Mammary epithelial cell (primary cell): ENCODE measurements around the gene KRT74.

Experiments
- CTCF ChIP-seq, 2 donors: IDR thresholded peaks in 1 of 2; conservative IDR thresholded peaks in 1 of 2; 2 replicates each; pipeline ENCODE4 v1.5.1; 2011 to 2012; ENCODE audit warnings: inconsistent platforms in 2 of 2, low read length in 2 of 2, mild to moderate bottlenecking in 2 of 2, control low read depth in 1 of 2, low read depth in 1 of 2; ENCODE audit not compliant: insufficient read depth in 1 of 2; ENCODE audit errors: extremely low read depth in 1 of 2
- EZH2 ChIP-seq: IDR thresholded peaks from 2 replicates; pipeline ENCODE4 v1.6.1; 2012; ENCODE audit warnings: low read length, inconsistent platforms, borderline replicate concordance

GRCh38 chr12:52590021-52590420 is 16.4 kb upstream of the KRT74 start:
- TF ChIP-seq CTCF (conservative IDR thresholded peaks at IDR 0.05 in 1 of 2, IDR thresholded peaks at IDR 0.05 in 1 of 2; ENCODE audit: extremely low read depth in 1 of 2, insufficient read depth in 1 of 2, low read depth in 1 of 2, low read length in 2 of 2) (no peak), EZH2 (no peak)
